Endothelial cell of umbilical vein (primary cell): ENCODE measurements around the gene SMC5. TPM values are rescaled to one million over a fixed set of nuclear protein-coding genes. Genes with fewer than 3 reads are reported as not detected.

Source experiments
- BruUV-seq: library from RNA; stranded (reverse); fragments of 400-500 nt; replicated peaks from 2 replicates; lab custom pipeline; 2021; lab: Mats Ljungman, UMichigan
- CTCF ChIA-PET: fragments of 300-600, 350-600 bp; sonication (Branson Sonifier 250); formaldehyde crosslinking; loops from one replicate; lab custom pipeline; 2021; ENCODE audit warnings: antibody characterized with exemption, inconsistent platforms; lab: Charles Lee
- POLR2A ChIA-PET: fragments of 300-600, 350-600 bp; sonication (Branson Sonifier 250); formaldehyde crosslinking; loops from one replicate; lab custom pipeline; 2021; ENCODE audit warnings: antibody characterized with exemption, inconsistent platforms; lab: Charles Lee
- DNase-seq: peaks from one replicate; pipeline ENCODE4 v3.0.0-alpha.2; 2011; ENCODE audit warnings: low read depth, low spot score
- FAIRE-seq: peaks from 2 replicates; lab custom pipeline; 2011; peaks lifted over from hg19 to GRCh38; lab: Jason Lieb, UNC
- H2AFZ ChIP-seq: 2 replicates; pipeline ENCODE4 v1.6.0; 2012; ENCODE audit warnings: low read depth, low read length, control low read depth, inconsistent platforms
- H3K27ac ChIP-seq: 2 replicates; pipeline ENCODE4 v1.5.1; 2011; ENCODE audit warnings: low read depth, mild to moderate bottlenecking, control low read depth, low read length, moderate library complexity; ENCODE audit not compliant: insufficient read depth
- H3K27me3 ChIP-seq, 2 experiments: 2 replicates each; pipeline versions ENCODE4 v1.6.0 to v1.6.1; 2011; ENCODE audit warnings: low read length in 2 of 2, mixed read lengths in 1 of 2; ENCODE audit not compliant: control insufficient read depth in 2 of 2, insufficient read depth in 2 of 2
- H3K36me3 ChIP-seq, 2 experiments: 2 replicates in 1 of 2; 3 replicates in 1 of 2; pipeline ENCODE4 v1.5.1; 2011; ENCODE audit warnings: low read length in 2 of 2, mild to moderate bottlenecking in 1 of 2, moderate library complexity in 1 of 2; ENCODE audit not compliant: control insufficient read depth in 2 of 2, insufficient read depth in 2 of 2; ENCODE audit errors: extremely low read depth in 1 of 2
- H3K4me1 ChIP-seq: 3 replicates; pipeline ENCODE4 v1.5.1; 2011; ENCODE audit warnings: mild to moderate bottlenecking, low read length; ENCODE audit not compliant: control insufficient read depth, insufficient read depth; ENCODE audit errors: extremely low read depth
- H3K4me2 ChIP-seq: 2 replicates; pipeline ENCODE4 v1.6.1; 2011; ENCODE audit warnings: low read length, control low read depth, mixed read lengths; ENCODE audit not compliant: insufficient read depth
- H3K4me3 ChIP-seq, 3 experiments: fragments of 200-600 bp in 1 of 3; sonication (generic), shearing (Covaris generic) in 1 of 3; replicated peaks in 1 of 3; 2 replicates each; pipeline ENCODE4 v1.5.1; 2011 to 2016; ENCODE audit warnings: control low read depth in 3 of 3, low read length in 3 of 3, mild to moderate bottlenecking in 2 of 3, inconsistent platforms in 1 of 3, low read depth in 1 of 3, moderate library complexity in 1 of 3; ENCODE audit not compliant: insufficient read depth in 1 of 3
- H3K79me2 ChIP-seq: 2 replicates; pipeline ENCODE4 v1.6.0; 2012; ENCODE audit warnings: low read length, inconsistent platforms; ENCODE audit not compliant: control insufficient read depth, insufficient read depth
- H3K9ac ChIP-seq: replicated peaks from 2 replicates; pipeline ENCODE3; 2011; ENCODE audit warnings: low read length, control low read depth; ENCODE audit not compliant: insufficient read depth; ENCODE audit errors: extremely low read depth
- H3K9me1 ChIP-seq: replicated peaks from 3 replicates; pipeline ENCODE4 v1.6.0; 2011; ENCODE audit warnings: mild to moderate bottlenecking, low read length; ENCODE audit not compliant: control insufficient read depth, insufficient read depth; ENCODE audit errors: extremely low read depth
- H3K9me3 ChIP-seq: replicated peaks from 2 replicates; pipeline ENCODE4 v1.5.1; 2012; ENCODE audit warnings: low read length, inconsistent platforms; ENCODE audit not compliant: control insufficient read depth, insufficient read depth
- H4K20me1 ChIP-seq: replicated peaks from 2 replicates; pipeline ENCODE3; 2011; ENCODE audit warnings: mild to moderate bottlenecking, low read length; ENCODE audit not compliant: control insufficient read depth, insufficient read depth; ENCODE audit errors: extremely low read depth
- CTCF ChIP-seq, 2 donors: IDR thresholded peaks; 1 replicate in 1 of 2; 2 replicates in 1 of 2; pipeline ENCODE4 v1.5.1; 2011; ENCODE audit warnings: low read length in 2 of 2, mild to moderate bottlenecking in 2 of 2, moderate library complexity in 2 of 2, control low read depth in 1 of 2, inconsistent platforms in 1 of 2, low read depth in 1 of 2; ENCODE audit not compliant: insufficient read depth in 1 of 2; ENCODE audit errors: extremely low read depth in 1 of 2
- EZH2 ChIP-seq: IDR thresholded peaks from 2 replicates; pipeline ENCODE4 v1.6.1; 2012; ENCODE audit warnings: borderline replicate concordance, low read depth, mild to moderate bottlenecking, moderate library complexity, low read length, inconsistent platforms; ENCODE audit not compliant: severe bottlenecking
- FOS ChIP-seq: IDR thresholded peaks from 2 replicates; pipeline ENCODE4 v1.6.1; 2011; ENCODE audit warnings: mild to moderate bottlenecking, low read length, moderate library complexity, borderline replicate concordance; ENCODE audit not compliant: insufficient read depth
- GATA2 ChIP-seq: IDR thresholded peaks from 2 replicates; pipeline ENCODE4 v1.7.0; 2011; ENCODE audit warnings: low read depth, mild to moderate bottlenecking, moderate library complexity, mixed read lengths, low read length; ENCODE audit not compliant: insufficient read length, insufficient read depth
- JUN ChIP-seq: IDR thresholded peaks from 2 replicates; pipeline ENCODE4 v1.6.1; 2011; ENCODE audit warnings: borderline replicate concordance, low read depth; ENCODE audit not compliant: insufficient read length, insufficient read depth
- MAX ChIP-seq: IDR thresholded peaks from 2 replicates; pipeline ENCODE4 v1.6.1; 2011; ENCODE audit not compliant: insufficient read depth, insufficient read length
- MYC ChIP-seq: IDR thresholded peaks from one replicate; pipeline ENCODE4 v1.6.1; 2011; ENCODE audit warnings: mild to moderate bottlenecking, low read depth, low read length
- POLR2A ChIP-seq: IDR thresholded peaks from 2 replicates; pipeline ENCODE4 v1.6.1; 2012; ENCODE audit warnings: low read depth, mild to moderate bottlenecking, control low read depth, low read length
- POLR2AphosphoS5 ChIP-seq: IDR thresholded peaks from 2 replicates; pipeline ENCODE4 v1.6.1; 2012; ENCODE audit warnings: low read depth, mild to moderate bottlenecking, control low read depth, low read length, moderate library complexity; ENCODE audit not compliant: insufficient read depth
- dilution Hi-C: fragments of 300-500 bp; cut with MboI; formaldehyde crosslinking; loops from one replicate; pipeline ENCODE4 v1.15.0; 2019; ENCODE audit warnings: low sequenced_read_pairs; ENCODE audit not compliant: extremely low pct_ligation_motif_present
- intact Hi-C: fragments of 100-400 bp; cut with micrococcal nuclease; formaldehyde crosslinking; loops from one replicate; pipeline ENCODE4 v1.10.0; 2022
- polyA plus RNA-seq, 4 experiments: library from polyadenylated mRNA; depleted of rRNA in 3 of 4; stranded (reverse) in 3 of 4; unstranded in 1 of 4; fragments of >200 nt; gene quantifications; 2 replicates each; pipeline versions ENCODE4 v1.2.1 to v1.2.3, GENCODE V29; 2011 to 2012; ENCODE audit warnings: missing spikeins in 1 of 4
- total RNA-seq: library from RNA; stranded (reverse); gene quantifications from 2 replicates; pipeline ENCODE4 v1.2.3, GENCODE V29; 2021

Gene SMC5
- total and polyA plus RNA-seq, 2 donors (not counting 3 experiments of a cell fraction or from before 2014, with no cell fraction given): 17.1 to 32.8 TPM

- Histone ChIP-seq H2AFZ (no peak overlapping the region), H3K9me3 (no peaks in the 10 kb centered on the region), H3K4me1 (peaks cover 2% of the 10 kb centered on the region), H3K4me3 (no peak overlapping the region), H3K79me2 (peaks cover 30% of the 10 kb centered on the region), H3K4me2 (no peak overlapping the region), H3K36me3 (peaks cover 0 to 7% of the 10 kb centered on the region in 2 experiments), H3K27me3 (no peaks in the 10 kb centered on the region), H3K9me1 (no peaks in the 10 kb centered on the region), H4K20me1 (no peaks in the 10 kb centered on the region), H3K9ac (no peak overlapping the region), H3K27ac (peak overlapping the region; percentile 39)
- DNase-seq (peak; percentile 39), FAIRE-seq (no peak)
- ChIA-PET CTCF (no interaction called here), POLR2A (interaction anchor here (0.7 kb wide), 1 partner anchor 115 kb away, joined by 3 read pairs; no protein-coding TSS in a partner anchor)
- BruUV-seq: no TSS peak
- dilution Hi-C loops: no loop called here
- intact Hi-C loops: loop anchor here (1.0 kb wide), 1 partner anchor 33 kb away; the partner anchor contains the start of gene SMC5
- TF ChIP-seq POLR2AphosphoS5 (no peak), FOS (no peak), GATA2 (peak; percentile 12), JUN (peak; percentile 11)
These were observed 32.7 kb downstream of the SMC5 start for GRCh38 chr9:70291446-70291845.

GRCh38 chr9:70292253-70292652 is 33.5 kb downstream of the SMC5 start:
- H3K9me3 ChIP-seq: no peaks in the 10 kb centered on the region
- TF ChIP-seq POLR2A: no peak
- no peak for TF ChIP-seq MAX
- TF ChIP-seq CTCF (IDR thresholded peaks at IDR 0.05; ENCODE audit: extremely low read depth in 1 of 2, insufficient read depth in 1 of 2, low read depth in 1 of 2, low read length in 2 of 2): no peak
- TF ChIP-seq EZH2: no peak
- no peak for TF ChIP-seq FOS
- no peak for TF ChIP-seq POLR2AphosphoS5
- no peak for TF ChIP-seq GATA2
- TF ChIP-seq JUN: no peak
- TF ChIP-seq MYC: no peak
- dilution Hi-C loops (no loop called here), intact Hi-C loops (no loop called here)
- no peak overlapping the region for H2AFZ ChIP-seq
- H3K27me3 ChIP-seq: no peaks in the 10 kb centered on the region
- BruUV-seq: no TSS peak
- H3K27ac ChIP-seq: peak overlapping the region; percentile 5
- peaks cover 30% of the 10 kb centered on the region for H3K79me2 ChIP-seq
- DNase-seq (no peak), FAIRE-seq (no peak)
- H4K20me1 ChIP-seq: no peaks in the 10 kb centered on the region
- H3K4me3 ChIP-seq: no peak overlapping the region
- H3K4me2 ChIP-seq: no peak overlapping the region
- ChIA-PET POLR2A (no interaction called here), CTCF (no interaction called here)
- H3K9ac ChIP-seq: no peak overlapping the region
- H3K4me1 ChIP-seq: peaks cover 2% of the 10 kb centered on the region
- H3K9me1 ChIP-seq: no peaks in the 10 kb centered on the region
- peaks cover 0 to 6% of the 10 kb centered on the region in 2 experiments for H3K36me3 ChIP-seq
